GM10266 (cell line): ENCODE data around the gene ALK.

Source experiments
- DNase-seq: peaks from one replicate; pipeline ENCODE4 v3.0.0; 2012; ENCODE audit errors: extremely low spot score
- TF ChIP-seq, protein P1 (sequence below): IDR thresholded peaks from 2 replicates; pipeline ENCODE4 v1.5.1; 2012; ENCODE audit warnings: mild to moderate bottlenecking, low read depth; ENCODE audit not compliant: control insufficient read depth, insufficient read depth; ENCODE audit errors: missing control alignments

ALK gene

DNA sequence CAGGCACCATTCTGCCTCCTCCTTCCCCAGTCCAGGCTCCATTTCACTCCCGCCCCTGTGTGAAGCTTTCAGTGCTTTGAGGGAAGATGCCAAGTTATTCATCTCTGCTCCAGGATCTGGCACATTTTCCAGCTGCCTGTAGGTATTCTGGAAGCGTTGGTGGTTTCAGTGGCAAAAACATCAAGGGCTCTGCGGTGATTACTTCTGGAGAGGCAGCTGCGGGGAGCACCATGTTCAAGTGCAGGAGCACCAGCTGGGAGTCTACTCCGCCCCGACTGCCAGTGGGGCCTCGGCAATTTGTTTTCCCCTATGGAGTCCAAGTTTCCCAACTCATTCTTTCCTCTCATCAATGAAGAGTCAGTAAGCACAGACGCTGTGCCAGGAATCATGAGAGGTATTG is 594.5 kb downstream of the ALK start:
- no peak for DNase-seq

DNA sequence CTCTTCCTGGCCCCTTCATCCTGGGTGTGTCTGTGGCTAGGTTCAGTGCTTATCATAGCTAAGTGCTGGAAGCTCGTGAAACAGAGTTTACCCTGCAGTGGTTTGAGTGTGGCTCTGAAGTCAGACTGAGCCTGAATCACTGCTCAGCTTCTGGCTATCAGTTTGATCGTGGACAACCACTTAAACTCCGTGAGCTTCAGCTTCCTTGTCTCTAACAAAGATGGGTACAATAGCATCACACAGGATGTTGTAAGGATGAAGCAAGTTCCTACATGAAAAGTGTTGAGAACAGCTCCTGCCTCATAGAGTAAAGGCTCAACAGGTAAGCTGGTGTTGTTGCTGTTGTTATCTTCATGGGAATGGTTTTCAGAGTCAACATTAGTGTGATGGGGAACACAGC is 595.8 kb downstream of the ALK start:
- TF ChIP-seq, protein P1, sequence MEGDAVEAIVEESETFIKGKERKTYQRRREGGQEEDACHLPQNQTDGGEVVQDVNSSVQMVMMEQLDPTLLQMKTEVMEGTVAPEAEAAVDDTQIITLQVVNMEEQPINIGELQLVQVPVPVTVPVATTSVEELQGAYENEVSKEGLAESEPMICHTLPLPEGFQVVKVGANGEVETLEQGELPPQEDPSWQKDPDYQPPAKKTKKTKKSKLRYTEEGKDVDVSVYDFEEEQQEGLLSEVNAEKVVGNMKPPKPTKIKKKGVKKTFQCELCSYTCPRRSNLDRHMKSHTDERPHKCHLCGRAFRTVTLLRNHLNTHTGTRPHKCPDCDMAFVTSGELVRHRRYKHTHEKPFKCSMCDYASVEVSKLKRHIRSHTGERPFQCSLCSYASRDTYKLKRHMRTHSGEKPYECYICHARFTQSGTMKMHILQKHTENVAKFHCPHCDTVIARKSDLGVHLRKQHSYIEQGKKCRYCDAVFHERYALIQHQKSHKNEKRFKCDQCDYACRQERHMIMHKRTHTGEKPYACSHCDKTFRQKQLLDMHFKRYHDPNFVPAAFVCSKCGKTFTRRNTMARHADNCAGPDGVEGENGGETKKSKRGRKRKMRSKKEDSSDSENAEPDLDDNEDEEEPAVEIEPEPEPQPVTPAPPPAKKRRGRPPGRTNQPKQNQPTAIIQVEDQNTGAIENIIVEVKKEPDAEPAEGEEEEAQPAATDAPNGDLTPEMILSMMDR = no peak
- no peak for DNase-seq

More for the DNA sequence above, 594.5 kb downstream of the ALK start:
- TF ChIP-seq, protein P1 = no peak

DNA sequence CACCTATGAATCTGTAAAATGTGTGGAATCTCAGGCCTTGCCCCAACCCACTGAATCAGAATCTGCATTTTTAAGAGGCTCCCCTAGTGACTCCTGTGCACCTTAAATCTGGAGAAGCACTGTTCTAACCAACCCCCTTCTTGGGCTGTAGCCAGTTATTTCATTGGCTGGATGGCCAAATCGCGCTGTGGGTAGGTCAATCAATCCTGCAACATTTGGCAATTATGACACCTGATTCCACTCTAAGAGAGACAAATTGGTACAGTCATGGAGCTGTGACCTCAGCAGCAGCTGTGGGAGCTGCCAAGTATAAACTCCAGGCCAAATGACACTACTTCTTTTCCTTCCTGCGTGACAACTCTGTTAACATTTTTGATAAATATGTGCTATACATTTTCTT is 597.4 kb downstream of the ALK start:
- TF ChIP-seq, protein P1 = no peak
- no peak for DNase-seq

DNA sequence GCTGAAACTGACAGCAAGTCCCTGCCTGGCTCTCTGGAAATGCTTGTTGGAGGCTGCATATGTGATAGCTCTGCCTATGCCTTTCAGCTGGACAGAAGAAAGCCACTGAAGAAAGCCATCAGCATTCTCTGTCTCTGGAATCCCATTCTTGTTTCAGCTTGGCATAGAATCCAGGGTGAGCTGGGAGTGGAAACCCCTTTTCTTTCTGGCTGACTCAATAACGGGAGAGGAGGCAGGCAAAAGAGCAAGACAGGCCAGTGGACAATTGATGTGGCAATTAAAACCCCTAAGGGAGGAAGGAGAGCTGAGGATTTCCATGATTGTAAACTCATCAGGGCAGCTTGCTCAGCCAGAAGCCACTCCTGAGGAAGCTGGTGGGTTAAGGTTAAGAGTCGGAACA is 598.1 kb downstream of the ALK start:
- TF ChIP-seq, protein P1 = no peak
- DNase-seq = no peak

DNA sequence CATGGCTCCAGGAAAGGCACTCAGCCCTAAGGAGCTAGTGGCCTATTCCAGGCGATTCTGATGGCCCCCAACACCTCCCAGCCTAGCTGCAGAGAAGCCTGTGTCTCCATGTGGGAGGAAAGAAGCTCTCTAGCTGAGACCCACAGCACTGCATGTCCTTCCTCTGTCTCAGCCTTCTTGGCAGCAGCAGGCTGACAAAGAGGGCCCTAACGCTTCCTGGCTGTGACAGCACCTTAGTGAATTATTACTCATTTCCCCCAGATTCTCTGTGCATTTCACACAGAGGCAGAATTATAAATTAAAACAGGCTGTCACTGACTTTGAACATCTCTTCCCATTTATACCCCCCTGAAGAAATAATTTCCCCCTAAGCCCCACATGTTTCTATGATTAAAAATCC is 599.4 kb downstream of the ALK start:
- DNase-seq = no peak
- TF ChIP-seq, protein P1 = no peak

DNA sequence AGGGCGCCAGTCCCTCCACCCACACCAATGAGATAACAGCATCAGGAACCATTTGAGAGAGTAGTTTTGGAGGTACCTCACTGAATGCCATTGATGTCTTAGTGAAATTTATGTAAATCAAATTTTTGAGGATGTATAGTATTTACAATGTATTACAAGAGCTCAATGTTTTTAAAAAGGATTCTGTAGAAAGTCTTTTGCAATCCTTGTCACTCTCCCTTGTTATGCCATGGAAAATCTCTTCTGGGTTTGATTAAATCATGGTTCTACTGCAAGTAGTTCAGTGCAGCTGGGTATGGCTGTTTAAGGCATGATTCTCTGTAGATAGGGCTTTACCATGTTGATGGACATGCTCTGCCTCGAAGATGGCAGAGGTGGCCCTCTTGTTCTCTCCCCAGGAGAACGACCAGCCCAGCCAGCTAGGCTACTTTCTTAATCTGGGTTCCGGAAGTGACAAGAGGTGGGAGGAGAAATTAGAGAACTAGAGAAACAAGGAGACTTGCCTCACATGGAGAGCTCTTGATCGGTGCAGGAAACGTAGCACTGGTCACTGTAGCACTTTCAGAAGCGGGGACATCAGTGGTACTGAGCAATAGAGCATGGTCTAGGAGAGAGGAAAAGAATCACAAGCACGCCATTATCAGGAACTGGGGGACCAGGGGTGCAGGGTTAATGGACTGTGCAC is 603.4 kb downstream of the ALK start:
- DNase-seq = no peak
- TF ChIP-seq, protein P1 = no peak

DNA sequence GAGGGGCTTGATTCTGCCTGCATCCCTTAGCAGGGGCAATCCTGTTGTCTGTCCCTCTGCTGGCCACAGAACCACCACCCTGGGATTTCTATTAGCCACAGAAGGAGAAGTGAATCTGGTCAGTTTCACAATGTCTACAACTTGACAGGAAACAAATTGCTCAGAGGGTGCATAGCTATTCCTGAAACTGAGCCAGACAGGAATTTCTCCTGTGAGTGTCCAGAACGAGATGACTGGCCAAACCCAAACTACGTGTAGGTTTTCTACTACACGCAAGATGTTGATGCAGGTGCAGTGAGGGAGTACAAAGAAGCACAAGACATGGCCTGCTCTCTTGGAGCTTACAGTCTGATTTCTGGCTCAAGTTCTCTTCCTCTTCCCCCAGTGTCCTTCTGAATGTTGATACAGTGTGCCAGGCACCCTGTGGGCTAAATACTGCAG is 604.3 kb downstream of the ALK start:
- DNase-seq = no peak
- TF ChIP-seq, protein P1 = no peak
